Activated CD4-positive, alpha-beta T cell treated with anti-CD3 and anti-CD28 coated beads for 48 hours (primary cell): Measurements from ENCODE around the gene ZGPAT.

Source experiments
- DNase-seq: peaks from one replicate; pipeline ENCODE4 v3.0.0-alpha.2; 2020

ZGPAT gene

GRCh38 chr20:63734111-63734945 is 26.5 kb downstream of the ZGPAT start:
- DNase-seq = no peak

- no peak for DNase-seq
Observed at GRCh38 chr20:63734946-63735858, 27.4 kb downstream of the ZGPAT start.

GRCh38 chr20:63735859-63736718 is 28.2 kb downstream of the ZGPAT start, which contains the start of gene LIME1:
Gene LIME1 (plus strand): TSS chr20:63736664. CDS start chr20:63737550, 886 bp downstream.
- DNase-seq = peak; percentile 66

- DNase-seq = peak; percentile 63
Observed at GRCh38 chr20:63736893-63737694, 29.3 kb downstream of the ZGPAT start.

- DNase-seq = no peak
Observed at GRCh38 chr20:63737695-63737944, 29.8 kb downstream of the ZGPAT start.

GRCh38 chr20:63737945-63738686 is 30.3 kb downstream of the ZGPAT start:
- no peak for DNase-seq

- DNase-seq = peak; percentile 54
Observed at GRCh38 chr20:63738687-63739129, 30.9 kb downstream of the ZGPAT start.

- peak; percentile 69 for DNase-seq
Observed at GRCh38 chr20:63739130-63740069, 31.6 kb downstream of the ZGPAT start, which contains the start of gene SLC2A4RG. Gene SLC2A4RG (plus strand): TSS chr20:63739776. CDS start chr20:63739913, 137 bp downstream.

- peak; percentile 46 for DNase-seq
Observed at GRCh38 chr20:63740070-63740626, 32.3 kb downstream of the ZGPAT start.

GRCh38 chr20:63740627-63741353 is 33.0 kb downstream of the ZGPAT start:
- DNase-seq = peak; percentile 52

- DNase-seq = no peak
Observed at GRCh38 chr20:63741354-63741675, 33.5 kb downstream of the ZGPAT start.

GRCh38 chr20:63741676-63742380 is 34.0 kb downstream of the ZGPAT start:
- no peak for DNase-seq

GRCh38 chr20:63742381-63743024 is 34.7 kb downstream of the ZGPAT start:
- DNase-seq = no peak

- no peak for DNase-seq
Observed at GRCh38 chr20:63743210-63743970, 35.6 kb downstream of the ZGPAT start.

- DNase-seq = no peak
Observed at GRCh38 chr20:63744158-63744557, 36.3 kb downstream of the ZGPAT start.

- DNase-seq = no peak
Observed at GRCh38 chr20:63744574-63745423, 37.0 kb downstream of the ZGPAT start.
